H9 (cell line): ENCODE measurements around the gene BTG4. TPM values are rescaled to one million over a fixed set of nuclear protein-coding genes. Genes with fewer than 3 reads are reported as not detected.
A peak's percentile ranks its signal among the peaks of the same experiment; 100 is the strongest.

ENCODE experiments used
- DNase-seq: peaks from one replicate; pipeline ENCODE4 v3.0.0-alpha.2; 2017
- H2AFZ ChIP-seq: one replicate; pipeline ENCODE4 v1.6.1; 2013; ENCODE audit warnings: mild to moderate bottlenecking, low read length, control low read depth, moderate library complexity
- H2AK5ac ChIP-seq: 2 replicates; pipeline ENCODE4 v1.6.1; 2013; ENCODE audit warnings: low read length, control low read depth, mixed read lengths; ENCODE audit not compliant: insufficient read length
- H2BK120ac ChIP-seq: one replicate; pipeline ENCODE4 v1.6.1; 2013; ENCODE audit warnings: low read depth, mild to moderate bottlenecking, low read length, control low read depth, inconsistent platforms; ENCODE audit not compliant: poor library complexity, severe bottlenecking
- H2BK12ac ChIP-seq: 2 replicates; pipeline ENCODE4 v1.6.1; 2013; ENCODE audit warnings: low read length, control low read depth, mixed read lengths, low read depth; ENCODE audit not compliant: insufficient read length
- H2BK15ac ChIP-seq: 2 replicates; pipeline ENCODE4 v1.6.1; 2013; ENCODE audit warnings: low read depth, low read length, control low read depth
- H2BK20ac ChIP-seq: one replicate; pipeline ENCODE4 v1.6.1; 2013; ENCODE audit warnings: low read depth, mild to moderate bottlenecking, low read length, control low read depth, inconsistent platforms; ENCODE audit not compliant: poor library complexity, severe bottlenecking
- H2BK5ac ChIP-seq: 2 replicates; pipeline ENCODE4 v1.6.1; 2013; ENCODE audit warnings: low read length, control low read depth, mixed read lengths; ENCODE audit not compliant: insufficient read length
- H3K14ac ChIP-seq: 2 replicates; pipeline ENCODE4 v1.6.1; 2013; ENCODE audit warnings: low read length, control low read depth; ENCODE audit not compliant: insufficient read depth
- H3K18ac ChIP-seq: 2 replicates; pipeline ENCODE4 v1.6.1; 2013; ENCODE audit warnings: low read depth, mild to moderate bottlenecking, mixed read lengths, low read length, control low read depth; ENCODE audit not compliant: insufficient read length
- H3K23ac ChIP-seq: 2 replicates; pipeline ENCODE4 v1.6.1; 2013; ENCODE audit warnings: low read length, control low read depth, mixed read lengths, low read depth; ENCODE audit not compliant: insufficient read length
- H3K23me2 ChIP-seq: 2 replicates; pipeline ENCODE4 v1.6.1; 2013; ENCODE audit warnings: low read depth, mild to moderate bottlenecking, mixed read lengths, low read length, control low read depth; ENCODE audit not compliant: insufficient read length, poor library complexity, severe bottlenecking
- H3K27ac ChIP-seq: 2 replicates; pipeline ENCODE4 v1.5.1; 2013; ENCODE audit warnings: low read length, control low read depth, mixed read lengths, low read depth; ENCODE audit not compliant: insufficient read length
- H3K27me3 ChIP-seq: 2 replicates; pipeline ENCODE4 v1.6.1; 2013; ENCODE audit warnings: low read length, control low read depth, inconsistent platforms; ENCODE audit not compliant: insufficient read depth
- H3K4ac ChIP-seq: 2 replicates; pipeline ENCODE4 v1.6.1; 2013; ENCODE audit warnings: low read depth, mild to moderate bottlenecking, control low read depth, inconsistent platforms, low read length, moderate library complexity
- H3K4me1 ChIP-seq: 2 replicates; pipeline ENCODE4 v1.6.1; 2013; ENCODE audit warnings: low read length, control low read depth, inconsistent platforms; ENCODE audit not compliant: insufficient read depth
- H3K4me2 ChIP-seq: 2 replicates; pipeline ENCODE4 v1.6.1; 2013; ENCODE audit warnings: low read length, control low read depth, mixed read lengths; ENCODE audit not compliant: insufficient read length, insufficient read depth
- H3K56ac ChIP-seq: 2 replicates; pipeline ENCODE4 v1.6.1; 2013; ENCODE audit warnings: low read depth, mild to moderate bottlenecking, mixed read lengths, low read length, control low read depth; ENCODE audit not compliant: insufficient read length
- H3K79me1 ChIP-seq: 2 replicates; pipeline ENCODE4 v1.6.1; 2013; ENCODE audit warnings: low read depth, mild to moderate bottlenecking, moderate library complexity, low read length, control low read depth, inconsistent platforms; ENCODE audit not compliant: insufficient read depth, poor library complexity, severe bottlenecking
- H3K79me2 ChIP-seq: 2 replicates; pipeline ENCODE4 v1.6.1; 2013; ENCODE audit warnings: low read length, control low read depth, inconsistent platforms; ENCODE audit not compliant: insufficient read depth
- H3K9ac ChIP-seq: 2 replicates; pipeline ENCODE4 v1.6.1; 2013; ENCODE audit warnings: low read length, control low read depth, mixed read lengths; ENCODE audit not compliant: insufficient read length; ENCODE audit errors: extremely low read depth
- H3K9me3 ChIP-seq: one replicate; pipeline ENCODE4 v1.6.1; 2013; ENCODE audit warnings: low read depth, low read length, inconsistent platforms; ENCODE audit not compliant: control insufficient read depth
- H3T11ph ChIP-seq: one replicate; pipeline ENCODE4 v1.6.1; 2013; ENCODE audit warnings: mild to moderate bottlenecking, low read length, control low read depth, inconsistent platforms
- H4K20me1 ChIP-seq: one replicate; pipeline ENCODE4 v1.6.1; 2013; ENCODE audit not compliant: control insufficient read depth, insufficient read length, insufficient read depth
- H4K5ac ChIP-seq: 2 replicates; pipeline ENCODE4 v1.6.1; 2013; ENCODE audit warnings: low read depth, mild to moderate bottlenecking, mixed read lengths, low read length, control low read depth; ENCODE audit not compliant: insufficient read length
- H4K8ac ChIP-seq: replicated peaks from 2 replicates; pipeline ENCODE4 v1.6.1; 2013; ENCODE audit warnings: low read length, control low read depth, mixed read lengths, low read depth; ENCODE audit not compliant: insufficient read length
- H4K91ac ChIP-seq: 2 replicates; pipeline ENCODE4 v1.6.1; 2013; ENCODE audit warnings: low read depth, mild to moderate bottlenecking, moderate library complexity, mixed read lengths, low read length, control low read depth; ENCODE audit not compliant: insufficient read length
- H3K27ac Mint-ChIP-seq, 3 experiments: 2 replicates in 2 of 3; 3 replicates in 1 of 3; pipeline ENCODE4 v1.8.0; 2020 to 2021; ENCODE audit warnings: mixed read lengths in 3 of 3, mild to moderate bottlenecking in 1 of 3, moderate library complexity in 1 of 3
- H3K27me3 Mint-ChIP-seq: 2 replicates; pipeline ENCODE4 v1.8.0; 2021; ENCODE audit warnings: low read depth, mild to moderate bottlenecking, moderate library complexity, mixed read lengths
- H3K36me3 Mint-ChIP-seq, 3 experiments: 2 replicates in 2 of 3; 3 replicates in 1 of 3; pipeline ENCODE4 v1.8.0; 2020 to 2021; ENCODE audit warnings: low read depth in 3 of 3, mixed read lengths in 3 of 3; ENCODE audit not compliant: insufficient read depth in 1 of 3
- H3K4me1 Mint-ChIP-seq, 2 experiments: 2 replicates each; pipeline ENCODE4 v1.8.0; 2020; ENCODE audit warnings: mixed read lengths in 2 of 2
- H3K4me3 Mint-ChIP-seq, 2 experiments: 2 replicates in 1 of 2; 3 replicates in 1 of 2; pipeline ENCODE4 v1.8.0; 2020 to 2021; ENCODE audit warnings: mild to moderate bottlenecking in 2 of 2, mixed read lengths in 2 of 2, moderate library complexity in 1 of 2
- H3K9me3 Mint-ChIP-seq, 2 experiments: 2 replicates in 1 of 2; 3 replicates in 1 of 2; pipeline ENCODE4 v1.8.0; 2020; ENCODE audit warnings: mild to moderate bottlenecking in 2 of 2, mixed read lengths in 2 of 2, moderate library complexity in 1 of 2
- CTCF ChIP-seq: fragments of 200-600 bp; sonication (generic); conservative IDR thresholded peaks from 3 replicates; pipeline ENCODE4 v1.8.0; 2021; ENCODE audit warnings: antibody characterized with exemption, mild to moderate bottlenecking
- WGBS: extraction: QIAGEN DNeasy Blood & Tissue Kit; methylation state at CpG from one replicate; pipeline ENCODE4 v1.1.7; 2013; ENCODE audit warnings: missing lambda C conversion rate, low lambda C conversion rate, mixed read lengths; ENCODE audit not compliant: insufficient read length; ENCODE audit errors: extremely low coverage; 5-methylcytosine and 5-hydroxymethylcytosine counted together
- total RNA-seq: library from RNA; stranded (reverse); gene quantifications from 2 replicates; pipeline ENCODE4 v1.2.1, GENCODE V29; 2021

Gene BTG4
- total RNA-seq, 1 experiment from 2014 or later = not detected

- H4K20me1 ChIP-seq = no peaks in the 10 kb centered on the region
- TF ChIP-seq CTCF = no peak; the same call in 2 of the 3 replicates
- no peak overlapping the region for H2AK5ac ChIP-seq
- no peaks in the 10 kb centered on the region; the same call in 1 of the 2 replicates for H3K27me3 Mint-ChIP-seq
- H3K79me2 ChIP-seq = no peaks in the 10 kb centered on the region
- H2BK120ac ChIP-seq = no peak overlapping the region
- H2AFZ ChIP-seq = no peak overlapping the region
- peak overlapping the region in 1 of 3 experiments; percentile 24; a peak in 1 of 7 replicates for H3K27ac Mint-ChIP-seq
- H4K91ac ChIP-seq = no peak overlapping the region
- no peak overlapping the region for H4K8ac ChIP-seq
- DNase-seq = no peak
- H2BK12ac ChIP-seq = no peak overlapping the region
- H3K56ac ChIP-seq = no peak overlapping the region
- no peak overlapping the region for H3K9ac ChIP-seq
- no peak overlapping the region for H3K4ac ChIP-seq
- no peaks in the 10 kb centered on the region; the same call in 1 of the 2 replicates for H3K4me1 ChIP-seq
- no peaks in the 10 kb centered on the region for H3K79me1 ChIP-seq
- H3K4me2 ChIP-seq = no peak overlapping the region
- no peaks in the 10 kb centered on the region for H3K23me2 ChIP-seq
- H3K4me3 Mint-ChIP-seq = no peak overlapping the region
- H3K4me1 Mint-ChIP-seq = peaks cover 7 to 11% of the 10 kb centered on the region in 2 experiments
- no peak overlapping the region for H2BK20ac ChIP-seq
- no peaks in the 10 kb centered on the region for H3K27me3 ChIP-seq
- no peak overlapping the region for H2BK5ac ChIP-seq
- no peak overlapping the region for H4K5ac ChIP-seq
- H3K9me3 Mint-ChIP-seq = no peaks in the 10 kb centered on the region
- no peaks in the 10 kb centered on the region for H3K36me3 Mint-ChIP-seq
- H3K14ac ChIP-seq = no peak overlapping the region; the same call in 1 of the 2 replicates
- no peak overlapping the region for H3T11ph ChIP-seq
- H3K18ac ChIP-seq = no peak overlapping the region
- no peak overlapping the region for H3K23ac ChIP-seq
- no peak overlapping the region for H2BK15ac ChIP-seq
- H3K27ac ChIP-seq = no peak overlapping the region
- WGBS = no CpG with 5 or more reads among the region's 8 CpGs
- H3K9me3 ChIP-seq = no peaks in the 10 kb centered on the region
These were observed 63.8 kb downstream of the BTG4 start for GRCh38 chr11:111448414-111448813.
